ENCODE data around the gene TTC7B.

TTC7B gene

GRCh38 chr14:90804292-90805083, 11.7 kb downstream of the TTC7B start:
- DNase-seq: no peak

DNA sequence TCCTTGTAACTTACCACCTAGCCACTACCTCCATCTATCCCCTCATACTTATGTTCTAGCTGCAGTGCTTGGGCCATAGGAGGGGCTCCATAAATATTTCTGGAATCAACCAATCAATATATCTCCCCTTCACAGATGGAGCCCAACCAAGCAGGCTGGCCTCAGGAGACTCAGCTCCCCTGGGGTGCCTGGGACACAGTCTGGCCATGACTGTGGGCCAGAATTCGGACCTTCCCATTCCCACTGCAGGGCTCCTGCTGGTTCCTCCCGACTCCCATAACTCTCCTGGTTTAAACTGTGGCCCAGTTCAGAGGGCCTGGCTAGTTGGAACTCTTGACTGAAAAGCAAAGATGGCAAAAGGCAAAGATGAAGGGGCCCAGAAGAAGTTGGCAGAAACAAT, 13.0 kb downstream of the TTC7B start:
- no peak for DNase-seq

DNA sequence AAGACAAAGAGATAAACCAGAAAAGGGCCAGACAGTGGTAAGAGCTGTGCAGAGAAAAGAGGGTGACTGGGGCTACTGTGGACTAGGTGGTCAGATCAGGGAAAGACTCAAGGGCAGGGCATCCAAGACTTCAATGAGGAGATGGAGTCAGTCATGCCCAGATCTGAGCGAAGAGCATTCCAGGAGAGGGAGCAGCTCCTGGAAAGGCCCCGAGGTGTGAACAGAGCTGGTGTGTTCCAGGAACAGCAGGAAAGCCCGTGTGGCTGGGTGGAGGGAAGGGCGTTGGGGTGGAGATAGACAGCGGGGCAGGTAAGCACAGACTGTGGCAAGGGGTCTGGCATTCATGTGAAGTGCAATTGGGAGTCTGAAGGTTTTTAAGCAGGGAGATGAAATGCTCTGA, 16.8 kb downstream of the TTC7B start:
- DNase-seq: no peak

GRCh38 chr14:90797919-90798318, 18.3 kb downstream of the TTC7B start:
- DNase-seq: no peak

- peak; percentile 24 for DNase-seq
These were observed 18.8 kb downstream of the TTC7B start for GRCh38 chr14:90797451-90797850.

DNA sequence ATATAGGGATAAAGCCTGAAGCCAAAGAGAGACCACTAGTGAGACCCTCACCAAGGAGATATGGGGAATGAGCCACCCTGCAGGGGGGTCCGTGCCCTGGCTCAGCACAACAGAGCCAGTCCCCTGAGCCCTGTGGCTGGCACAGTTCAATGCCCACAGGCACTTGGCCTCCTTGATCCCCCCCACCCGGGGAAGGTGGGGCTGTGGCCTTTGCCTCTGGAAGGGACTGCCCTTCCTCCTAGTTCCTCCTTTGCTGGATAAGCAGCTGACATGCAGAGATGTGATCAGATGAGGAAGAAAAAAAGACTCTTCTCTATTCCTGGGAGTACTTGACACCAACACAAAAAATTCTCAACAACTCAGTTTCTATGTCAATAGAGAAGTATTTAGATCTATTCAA, 19.9 kb downstream of the TTC7B start:
- DNase-seq: peak; percentile 68

- DNase-seq: peak; percentile 70
These were observed 20.5 kb downstream of the TTC7B start for GRCh38 chr14:90795744-90796143.

GRCh38 chr14:90791486-90791885, 24.7 kb downstream of the TTC7B start:
- no peak for DNase-seq

DNA sequence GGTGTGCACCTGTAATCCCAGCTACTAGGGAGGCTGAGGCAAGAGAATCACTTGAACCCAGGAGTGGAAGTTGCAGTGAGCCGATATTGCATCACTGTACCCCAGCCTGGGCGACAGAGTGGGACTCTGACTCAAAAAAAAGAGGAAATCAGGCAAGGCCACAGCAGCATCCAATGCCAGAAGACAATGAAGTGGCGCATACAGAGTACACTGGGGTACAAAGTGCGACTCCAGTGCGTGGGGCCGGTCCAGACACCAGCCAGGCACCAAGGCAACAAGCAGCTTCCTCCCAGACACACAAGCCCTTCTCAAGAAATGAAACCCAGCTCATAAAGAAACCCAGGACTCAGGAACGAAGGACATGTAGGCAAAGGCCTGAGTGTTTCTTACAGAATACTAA, 28.2 kb downstream of the TTC7B start:
- peak; percentile 77 for DNase-seq

DNA sequence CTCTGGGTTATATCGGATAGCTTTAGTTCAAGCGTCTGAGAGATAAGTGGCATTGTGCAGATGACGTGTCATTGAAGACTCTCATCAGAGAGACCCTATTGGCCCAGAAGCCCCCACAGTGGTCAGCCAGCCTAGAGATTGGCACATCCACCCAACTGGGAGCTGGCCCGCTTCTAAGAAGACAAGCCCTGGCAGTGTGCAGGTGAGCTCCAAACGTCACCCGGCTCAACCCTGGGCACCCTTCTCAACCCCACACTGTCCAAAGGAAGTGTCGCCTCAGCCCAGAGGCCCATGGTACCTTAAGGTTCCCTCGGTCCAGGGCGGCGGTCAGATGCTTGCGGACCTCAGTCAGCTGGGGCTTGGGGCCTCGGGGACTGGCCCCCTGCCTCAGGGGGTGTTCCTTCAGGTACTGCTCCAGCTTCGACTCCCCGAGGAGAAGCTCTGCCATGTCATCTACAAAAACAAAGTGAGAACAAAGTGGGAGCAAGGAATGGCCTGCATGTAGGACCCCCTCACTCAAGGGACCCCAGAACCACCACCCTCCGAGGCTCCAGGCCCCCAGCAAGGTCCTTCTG, 30.3 kb downstream of the TTC7B start:
- no peak for DNase-seq

- DNase-seq: peak; percentile 64
These were observed 30.8 kb downstream of the TTC7B start for GRCh38 chr14:90785471-90785870.

- no peak for DNase-seq
These were observed 31.5 kb downstream of the TTC7B start for GRCh38 chr14:90784621-90785270.

DNA sequence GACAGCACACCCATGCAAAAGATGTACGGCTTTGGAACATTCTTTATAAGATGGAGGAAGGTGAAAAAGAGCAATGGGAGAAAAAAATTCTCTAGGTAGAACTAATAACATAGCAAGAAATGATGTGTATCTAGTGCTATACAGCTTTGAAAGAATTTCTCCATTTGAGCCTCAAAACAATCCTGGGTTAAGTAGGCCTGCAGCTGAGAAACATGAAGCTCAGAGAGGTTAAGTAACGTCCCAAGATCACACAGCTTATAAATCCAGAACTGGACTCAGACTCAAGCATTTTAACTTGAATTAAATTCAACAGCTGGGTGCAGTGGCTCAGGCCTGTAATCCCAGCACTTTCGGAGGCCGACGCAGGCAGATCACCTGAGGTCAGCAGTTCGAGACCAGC, 32.9 kb downstream of the TTC7B start:
- DNase-seq: no peak

DNA sequence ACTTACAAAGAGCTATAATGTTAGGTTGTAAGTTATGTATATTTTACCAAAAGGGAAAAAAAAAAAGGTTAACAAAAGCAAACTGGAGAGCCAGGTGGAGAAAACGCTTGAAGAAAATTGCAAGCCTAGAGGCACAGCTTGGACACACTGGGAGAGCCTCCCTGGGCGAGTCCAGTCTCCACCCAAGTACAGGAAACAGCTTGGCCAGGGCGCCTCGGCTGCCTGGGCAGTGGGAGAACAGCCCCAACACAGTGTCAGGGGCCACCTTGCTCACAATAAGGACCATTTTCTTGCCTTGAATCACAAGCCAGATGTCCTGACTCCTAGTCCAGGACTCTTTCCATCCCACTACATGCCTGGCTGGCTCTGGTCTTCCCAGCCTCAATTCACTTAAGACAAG, 33.3 kb downstream of the TTC7B start:
- no peak for DNase-seq

- no peak for DNase-seq
These were observed 34.4 kb downstream of the TTC7B start for GRCh38 chr14:90781876-90782275.

DNA sequence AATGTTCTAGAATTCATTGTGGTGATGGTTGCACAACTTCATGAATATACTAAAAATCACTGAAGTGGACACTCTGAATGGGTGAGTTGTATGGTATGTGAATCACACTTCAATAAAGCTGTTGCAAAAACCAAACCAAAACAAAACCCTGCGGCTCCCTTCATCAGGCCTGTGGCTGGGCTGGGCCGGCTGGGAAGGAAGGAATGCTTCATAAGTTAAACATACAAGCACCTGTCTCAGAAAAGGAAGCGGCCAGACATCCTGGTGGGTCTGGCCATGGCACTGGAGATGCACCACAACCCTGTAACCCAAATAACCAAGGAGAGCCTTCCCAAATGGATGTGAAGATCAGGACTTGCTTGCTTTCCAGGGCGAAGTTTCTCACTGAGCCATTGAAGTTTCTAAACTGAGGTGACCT, 34.9 kb downstream of the TTC7B start:
- DNase-seq: no peak

- DNase-seq: no peak
These were observed 35.7 kb downstream of the TTC7B start for GRCh38 chr14:90780519-90780918.

DNA sequence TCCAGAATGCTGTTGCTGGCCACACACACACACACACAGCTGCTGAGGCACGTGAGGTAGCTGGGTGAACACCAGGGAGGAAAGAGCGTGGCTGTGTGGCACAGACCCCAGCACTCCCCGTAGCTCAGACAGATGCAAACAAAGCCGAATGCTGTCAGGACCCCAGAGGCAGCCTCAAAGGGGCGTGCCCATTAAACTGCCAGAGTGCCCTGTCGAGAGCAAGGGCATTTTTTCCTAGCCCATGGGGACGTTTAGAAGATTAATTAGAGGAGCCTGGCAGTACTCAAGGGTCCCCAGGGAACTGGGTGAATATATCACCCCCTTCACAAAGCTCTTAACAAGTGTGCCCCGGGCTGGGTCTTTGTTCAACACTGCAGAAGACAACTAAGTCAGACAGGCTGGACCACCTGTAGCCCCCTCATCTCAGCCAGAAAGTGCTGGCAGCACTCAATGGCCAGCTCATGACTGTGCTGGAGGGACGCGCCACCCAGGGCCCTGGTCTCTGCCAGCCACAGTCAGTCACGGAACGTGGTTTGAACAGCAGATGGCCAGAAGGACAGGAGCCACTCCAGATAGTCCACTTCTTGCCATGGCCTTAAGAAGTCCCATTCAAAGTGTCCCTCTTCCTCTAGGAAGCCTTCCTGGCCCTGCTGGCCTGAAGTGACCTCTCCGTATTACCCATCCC, 37.5 kb downstream of the TTC7B start:
- DNase-seq: no peak

DNA sequence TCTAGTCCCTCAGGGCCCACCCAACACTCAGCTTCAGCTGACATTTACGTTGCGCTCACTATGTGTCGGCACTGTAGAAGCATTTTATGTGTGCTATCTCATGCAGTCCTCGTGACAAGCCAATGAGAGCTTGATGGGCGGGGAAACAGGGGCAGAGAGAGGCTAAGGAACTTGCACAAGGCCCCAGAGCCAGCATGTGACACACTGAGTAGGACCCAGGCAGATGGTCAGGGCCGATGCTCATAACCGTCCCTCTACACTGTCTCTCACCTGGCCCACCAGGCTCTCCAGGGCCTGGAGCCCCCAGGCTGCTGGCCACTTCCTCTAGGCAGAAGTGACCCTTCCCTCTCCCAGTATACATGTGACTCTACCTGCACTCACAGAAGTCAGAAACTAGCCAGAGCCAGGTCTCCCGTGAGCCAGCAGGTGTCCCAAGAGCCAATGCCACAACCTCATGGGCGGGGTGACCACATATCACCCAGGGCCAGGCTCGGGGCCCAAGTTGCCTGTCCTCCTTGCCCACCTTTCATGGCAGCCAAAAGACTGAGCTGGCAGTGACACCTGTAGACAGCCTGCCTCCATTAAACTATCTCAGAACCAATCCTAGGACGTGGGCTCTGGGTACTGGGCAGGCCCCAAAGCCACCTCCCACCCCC, 38.3 kb downstream of the TTC7B start:
- no peak for DNase-seq

DNA sequence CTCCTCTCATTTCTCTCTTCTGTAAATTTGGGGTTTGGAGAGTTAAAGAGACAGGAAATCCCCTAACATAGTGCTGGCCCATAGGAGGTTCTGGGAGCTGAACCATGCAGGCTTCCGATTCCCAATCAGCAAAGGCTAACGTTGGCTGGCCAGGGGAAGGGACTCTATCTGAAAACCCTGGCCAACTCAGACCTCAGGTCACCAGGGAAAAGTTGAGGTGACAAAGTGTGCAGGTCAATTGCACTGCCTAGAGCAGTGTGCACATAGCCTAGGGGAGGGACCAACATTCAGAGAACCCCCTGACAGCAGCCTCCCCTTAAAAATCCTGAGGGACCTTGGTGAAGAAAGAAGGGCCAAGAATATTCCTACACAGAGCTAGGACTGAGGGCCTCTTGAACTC, 38.9 kb downstream of the TTC7B start:
- no peak for DNase-seq

- DNase-seq: no peak
These were observed 40.8 kb downstream of the TTC7B start for GRCh38 chr14:90775441-90775840.

GRCh38 chr14:90774316-90774715, 41.9 kb downstream of the TTC7B start:
- no peak for DNase-seq

GRCh38 chr14:90773705-90774104, 42.5 kb downstream of the TTC7B start:
- DNase-seq: no peak
